Activated naive CD4-positive, alpha-beta T cell (primary cell): Measurements from ENCODE around the gene CNP.
"Not testable (repeated sequence)": the region's sequence is repeated elsewhere in the genome, so short reads cannot be mapped to it uniquely, and the experiment has no call there.

ENCODE experiments used
- DNase-seq, 4 experiments: peaks; one replicate each; lab custom pipeline; 2025; lab: John Stamatoyannopoulos, UW

Gene CNP

DNA sequence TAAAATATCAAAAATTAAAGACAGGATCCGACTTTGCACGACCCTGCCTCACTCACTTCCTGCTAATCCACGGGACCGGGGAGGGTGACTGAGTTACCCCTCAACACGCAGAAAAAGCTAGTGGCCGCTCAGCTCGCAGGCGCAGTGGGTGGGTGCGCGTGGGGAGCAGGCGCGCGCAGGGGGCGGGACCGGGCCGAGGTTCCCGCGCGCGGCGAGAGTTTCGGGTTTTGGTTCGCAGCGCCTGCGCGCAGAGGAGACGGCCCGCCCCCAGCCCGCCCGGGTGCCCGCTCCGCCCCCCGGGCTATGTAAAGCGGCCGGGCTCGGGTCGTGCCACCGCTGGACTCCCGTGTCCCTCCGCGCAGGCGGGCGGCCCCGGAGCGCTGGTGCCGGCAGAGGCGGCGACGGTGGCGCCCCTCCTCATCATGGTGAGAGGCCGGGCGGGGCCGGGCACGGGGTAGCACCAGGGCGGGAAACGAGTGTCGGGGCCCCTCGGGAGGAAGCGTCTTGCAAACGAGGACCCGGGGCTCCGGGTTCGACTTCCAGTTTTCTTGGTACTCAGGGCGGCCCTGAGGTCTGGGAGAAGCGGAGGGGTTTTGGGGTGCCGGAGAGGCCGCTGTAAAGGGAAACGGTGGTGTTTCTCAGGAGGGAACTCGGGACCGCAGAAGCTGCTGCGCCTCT is at the start of gene CNP:
CNP (plus strand) TSS at position 333 of the 678 bp plus-strand sequence; CDS start at position 423, 90 bp downstream.
- peak; percentile 76 to 94 (median 82) for DNase-seq

DNA sequence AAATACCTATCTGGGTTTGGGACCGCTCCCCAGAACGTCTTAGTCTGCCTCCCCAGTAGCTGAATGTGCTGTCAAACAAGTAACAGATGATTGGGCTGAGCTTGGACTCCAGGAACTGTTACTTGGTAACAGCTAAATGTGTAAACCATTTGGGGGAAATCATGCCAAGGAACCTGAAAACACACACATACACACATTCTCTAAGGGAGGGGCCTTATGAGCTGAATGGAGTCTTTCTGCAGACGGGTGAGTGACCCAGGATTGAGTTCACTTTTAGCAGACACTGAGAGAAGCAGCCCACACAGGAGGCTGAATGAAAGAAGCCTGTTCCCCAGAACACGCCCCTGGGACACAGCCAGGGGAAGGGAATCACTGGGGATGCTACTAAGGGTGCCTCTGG is 49.4 kb upstream of the CNP start:
- no peak for DNase-seq

DNA sequence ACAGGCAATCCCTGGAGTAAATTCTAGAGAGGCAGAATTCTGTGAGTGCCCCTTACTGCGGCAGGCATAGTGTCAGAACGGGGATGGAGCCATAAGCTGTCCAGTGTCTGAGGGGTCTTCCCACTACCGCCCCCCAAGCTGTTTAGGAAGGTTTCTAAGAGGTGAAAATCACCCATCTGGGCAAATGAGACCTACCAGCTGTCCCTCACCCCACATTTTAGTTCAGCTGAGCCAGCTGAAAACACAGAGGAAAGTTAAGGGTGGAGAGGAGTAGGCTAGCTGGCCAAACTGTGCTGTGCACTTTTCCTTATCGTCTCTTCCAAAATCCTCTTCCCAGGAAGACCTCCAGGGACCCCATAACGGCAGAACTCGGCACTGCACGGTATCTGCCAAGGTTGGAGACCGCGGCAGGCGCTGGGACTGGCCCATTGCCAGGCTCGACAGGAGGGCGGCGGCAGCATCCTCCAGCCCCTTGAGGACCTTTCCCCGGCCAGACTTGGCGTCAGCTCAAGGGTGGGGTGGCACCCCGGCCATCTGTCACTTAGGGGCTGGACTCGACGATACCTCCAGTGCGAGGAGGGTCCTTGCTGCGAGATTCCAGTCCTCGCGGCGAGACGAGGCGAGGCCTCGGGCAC is 48.8 kb upstream of the CNP start:
- peak in 3 of 4 experiments; percentile 4 to 34 (median 28) for DNase-seq

DNA sequence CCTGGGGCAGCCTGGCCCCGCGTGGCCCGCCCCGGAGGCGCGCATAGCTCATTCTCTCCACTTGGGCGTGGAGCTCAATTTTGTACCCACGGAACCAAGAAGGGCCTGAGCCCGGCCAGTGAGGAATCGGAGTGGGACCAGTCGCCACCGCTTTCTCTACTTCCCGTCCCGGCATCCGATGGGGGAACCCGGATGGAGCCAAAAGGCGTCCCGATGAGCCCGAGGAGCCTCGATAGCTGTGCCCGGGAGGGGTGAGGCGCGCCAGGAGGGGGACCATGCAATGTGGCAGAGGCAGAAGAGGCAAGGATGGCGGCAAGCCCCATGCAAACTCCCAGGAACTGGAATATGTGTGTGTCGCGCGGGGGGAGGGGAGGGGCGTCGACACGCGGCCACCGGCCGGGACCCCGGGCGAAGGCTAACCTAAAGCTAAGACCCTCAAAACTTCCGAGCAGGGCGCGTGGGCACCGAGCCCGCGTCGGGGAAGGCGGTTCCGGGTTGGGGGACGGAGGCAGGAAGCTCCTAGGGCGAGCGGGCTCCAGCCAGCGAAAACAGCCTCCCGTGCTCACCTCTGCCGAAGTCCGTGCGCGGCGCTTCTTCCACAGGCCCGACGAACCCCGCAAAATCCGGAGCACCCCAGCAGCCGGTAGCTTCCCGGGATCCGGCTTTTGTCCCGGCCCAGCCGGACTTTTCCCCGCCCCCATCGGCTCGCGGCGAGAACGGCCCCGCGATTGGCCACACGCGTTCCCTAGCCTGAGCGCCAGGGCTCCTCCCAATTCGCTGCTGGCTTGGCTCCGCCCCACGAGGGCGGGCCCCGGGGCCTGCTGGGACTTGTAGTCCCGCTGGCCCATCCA is 48.1 kb upstream of the CNP start, which contains the start of gene ACLY:
ACLY (minus strand) TSS at position 638 of the 851 bp plus-strand sequence. CDS start 5,078 bp downstream, outside the sequence.
- peak; percentile 79 to 94 (median 88) for DNase-seq

DNA sequence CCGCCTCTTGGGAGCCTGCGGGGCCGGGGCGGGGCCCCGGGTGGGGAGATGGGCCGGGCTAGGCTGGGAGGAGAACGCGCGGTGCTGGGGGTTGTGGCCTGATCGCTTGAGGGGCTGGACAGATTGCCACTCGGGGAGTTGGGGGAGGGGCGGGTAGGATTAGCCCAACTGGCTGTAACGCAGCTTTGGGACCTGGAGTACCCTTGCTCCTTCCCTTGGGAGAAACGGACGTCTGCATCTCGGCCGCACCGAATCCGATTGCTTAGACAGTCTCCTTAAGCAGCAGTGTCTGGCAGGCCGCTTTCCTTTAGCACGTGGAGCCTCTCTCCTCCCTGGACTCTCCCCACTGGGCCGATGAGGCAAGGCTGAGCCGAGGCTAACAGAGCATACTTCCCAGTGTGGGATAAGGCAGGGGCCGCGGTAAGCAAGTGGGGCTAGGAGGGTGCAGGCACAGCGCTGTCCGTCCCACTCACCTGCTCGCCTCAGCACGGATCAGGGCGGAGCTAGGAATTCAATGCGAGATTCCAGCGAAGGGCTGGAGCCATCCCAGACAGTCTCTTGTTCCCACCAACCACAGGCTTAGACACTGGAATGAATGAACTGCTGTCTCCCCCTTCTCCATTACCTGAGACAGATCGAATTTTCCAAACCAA is 47.3 kb upstream of the CNP start:
- peak in 1 of 4 experiments; percentile 15 for DNase-seq

DNA sequence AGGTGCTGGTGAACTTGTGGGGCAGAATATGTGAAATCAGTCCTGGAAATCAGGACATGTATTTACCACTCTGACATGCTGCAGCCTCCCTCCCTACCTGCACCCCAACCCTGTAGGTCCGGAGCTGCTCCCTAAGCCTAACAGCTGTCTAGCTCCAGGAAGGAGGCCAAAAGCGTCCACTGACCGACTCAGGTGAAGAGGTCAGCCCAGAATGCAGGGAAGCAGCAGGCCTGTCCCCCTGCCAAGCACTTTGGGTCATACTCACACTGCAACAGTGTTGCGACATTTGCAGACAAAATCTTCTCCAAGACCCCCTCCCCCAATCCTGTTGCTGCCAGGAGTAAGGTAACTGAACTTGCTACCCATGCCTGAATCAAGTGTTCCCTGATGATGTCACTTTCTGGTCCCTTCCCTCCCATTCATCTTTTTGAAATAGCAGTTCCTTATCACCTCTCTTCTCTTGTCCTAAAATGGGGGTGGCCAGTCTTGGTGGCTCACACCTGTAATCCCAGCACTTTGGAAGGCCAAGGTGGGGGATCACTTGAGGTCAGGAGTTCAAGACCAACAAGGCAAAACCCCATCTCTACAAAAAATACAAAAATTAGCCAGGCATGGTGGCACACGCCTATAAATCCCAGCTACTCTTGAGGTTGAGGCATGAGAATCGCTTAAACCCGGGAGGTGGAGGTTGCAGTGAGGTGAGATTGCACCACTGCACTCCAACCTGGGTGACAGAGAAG is 46.6 kb upstream of the CNP start:
- no peak for DNase-seq

DNA sequence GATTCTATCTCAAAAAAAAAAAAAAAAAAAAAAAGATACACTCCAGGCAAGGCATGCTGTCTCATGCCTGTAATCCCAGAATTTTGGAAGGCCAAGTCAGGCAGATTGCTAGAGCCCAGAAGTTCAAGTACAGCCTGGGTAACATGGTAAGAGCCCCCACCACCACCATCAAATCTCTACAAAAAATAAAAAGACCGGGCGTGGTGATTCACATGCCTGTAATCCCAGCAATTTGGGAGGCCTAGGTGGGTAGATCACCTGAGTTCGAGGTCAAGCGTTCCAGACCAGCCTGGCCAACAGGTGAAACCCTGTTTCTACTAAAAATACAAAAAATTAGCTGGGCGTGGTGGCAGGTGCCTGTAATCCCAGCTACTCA is 46.0 kb upstream of the CNP start:
- no peak for DNase-seq

DNA sequence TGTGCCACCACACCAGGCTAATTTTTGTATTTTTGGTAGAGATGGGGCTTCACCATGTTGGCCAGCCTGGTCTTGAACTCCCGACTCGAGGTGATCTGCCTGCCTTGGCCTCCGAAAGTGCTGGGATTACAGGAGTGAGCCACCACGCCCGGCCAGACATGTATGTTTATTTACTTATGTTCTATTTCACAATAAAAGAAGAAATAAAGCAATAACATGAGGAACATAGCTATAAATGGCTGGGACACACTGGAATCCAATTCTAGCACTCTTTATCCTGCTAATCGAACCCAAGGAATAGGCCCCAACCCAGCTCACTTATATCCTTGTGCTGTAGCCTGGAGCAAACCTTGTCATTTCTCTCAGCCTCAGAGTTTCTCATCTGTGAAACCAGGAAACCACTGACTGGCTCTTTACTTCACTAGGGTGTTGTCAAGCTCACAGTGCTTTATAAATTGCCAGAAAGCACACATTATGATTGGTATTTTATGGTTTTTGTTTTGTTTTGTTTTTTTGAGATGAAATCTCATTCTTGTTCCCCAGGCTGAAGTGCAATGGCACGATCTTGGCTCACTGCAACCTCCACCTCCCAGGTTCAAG is 40.5 kb upstream of the CNP start:
- no peak for DNase-seq

DNA sequence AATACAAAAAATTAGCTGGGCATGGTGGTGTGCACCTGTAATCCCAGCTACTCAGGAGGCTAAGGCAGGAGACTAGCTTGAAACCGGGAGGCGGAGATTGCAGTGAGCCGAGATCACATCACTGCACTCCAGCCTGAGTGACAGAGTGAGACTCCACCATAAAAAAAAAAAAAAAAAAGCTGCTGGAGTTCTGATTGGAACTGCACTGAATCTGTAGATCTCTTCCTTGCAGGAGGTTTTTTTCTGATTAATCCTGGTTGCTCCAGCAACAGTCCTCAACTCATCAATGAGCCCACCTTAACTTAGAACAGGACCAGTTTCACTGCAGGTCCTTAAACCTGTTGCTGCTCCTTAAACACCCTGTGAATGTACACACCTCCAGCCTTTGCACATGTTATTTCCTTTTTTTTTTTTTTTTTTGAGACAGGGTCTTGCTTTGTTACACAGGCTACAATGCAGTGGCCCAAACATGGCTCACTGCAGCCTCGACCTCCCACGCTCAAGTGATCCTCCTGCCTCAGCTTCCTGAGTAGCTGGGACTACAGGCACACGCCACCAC is 37.8 kb upstream of the CNP start:
- DNase-seq = no peak

DNA sequence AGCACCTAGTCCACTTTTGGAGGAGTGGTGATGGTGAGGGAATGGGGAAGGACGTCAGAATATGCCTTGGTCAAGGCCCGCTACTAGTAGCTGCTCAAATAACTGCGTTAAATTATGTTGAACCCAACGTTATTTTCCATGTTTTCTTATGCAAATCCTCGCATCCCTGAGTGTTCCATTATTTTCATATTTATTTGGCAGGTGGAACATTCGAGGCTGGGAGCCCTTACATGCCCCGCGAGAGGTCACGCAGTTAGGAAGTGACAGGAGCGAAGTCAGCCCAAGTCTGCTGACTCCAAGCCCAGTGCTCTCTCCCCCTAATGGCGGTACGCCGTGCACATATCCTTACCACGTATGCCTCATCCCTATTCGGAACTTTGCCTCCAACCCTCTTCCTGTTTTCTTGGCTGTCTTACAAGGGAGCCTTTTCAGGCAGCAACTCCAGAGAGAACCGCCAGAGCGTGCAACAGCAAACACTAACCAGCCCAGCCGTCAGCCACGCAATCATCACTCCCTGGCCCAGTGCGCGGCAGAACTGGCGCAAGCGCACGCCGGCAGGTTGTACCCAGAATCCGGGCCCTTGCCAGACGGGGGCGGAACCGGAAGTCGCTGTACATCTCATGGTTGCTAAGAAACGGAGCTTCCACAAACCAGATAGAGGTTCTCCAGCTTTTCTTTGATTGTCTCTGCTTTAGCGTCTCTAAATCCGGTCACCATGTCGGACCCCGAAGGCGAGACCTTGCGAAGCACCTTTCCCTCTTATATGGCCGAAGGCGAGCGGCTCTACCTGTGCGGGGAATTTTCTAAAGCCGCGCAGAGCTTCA is 36.4 kb upstream of the CNP start, which contains the start of gene ODAD4:
ODAD4 (plus strand) TSS at position 609 of the 824 bp plus-strand sequence; CDS start at position 716, 107 bp downstream.
- peak; percentile 83 to 95 (median 90) for DNase-seq

DNA sequence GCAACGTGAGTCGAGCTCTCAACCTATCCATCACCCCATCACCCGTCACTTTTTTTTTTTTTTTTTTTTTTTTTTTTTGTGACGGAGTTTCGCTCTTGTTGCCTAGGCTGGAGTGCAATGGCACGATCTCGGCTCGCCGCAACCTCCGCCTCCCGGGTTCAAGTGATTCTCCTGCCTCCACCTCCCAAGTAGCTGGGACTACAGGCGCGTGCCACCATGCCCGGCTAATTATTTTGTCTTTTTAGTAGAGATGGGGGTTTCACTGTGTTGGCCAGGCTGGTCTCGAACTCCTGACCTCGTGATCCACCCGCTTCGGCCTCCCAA is 35.8 kb upstream of the CNP start:
- DNase-seq = not testable (repeated sequence)

DNA sequence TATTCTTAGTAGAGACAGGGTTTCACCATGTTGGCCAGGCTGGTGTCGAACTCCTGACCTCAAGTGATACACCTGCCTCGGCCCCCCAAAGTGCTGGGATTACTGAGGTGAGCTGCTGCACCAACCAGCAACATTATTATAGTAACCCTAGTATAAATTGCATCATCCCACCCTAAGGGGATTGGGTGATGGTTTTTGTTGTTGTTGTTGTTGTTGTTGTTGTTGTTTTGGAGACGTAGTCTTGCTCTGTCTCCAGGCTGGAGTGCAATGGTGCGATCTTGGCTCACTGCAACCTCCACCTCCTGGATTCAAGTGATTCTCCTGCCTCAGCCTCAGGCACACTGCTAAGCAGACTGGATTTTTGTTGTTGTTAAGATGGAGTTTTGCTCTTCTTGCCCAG is 34.9 kb upstream of the CNP start:
- DNase-seq = not testable (repeated sequence)

DNA sequence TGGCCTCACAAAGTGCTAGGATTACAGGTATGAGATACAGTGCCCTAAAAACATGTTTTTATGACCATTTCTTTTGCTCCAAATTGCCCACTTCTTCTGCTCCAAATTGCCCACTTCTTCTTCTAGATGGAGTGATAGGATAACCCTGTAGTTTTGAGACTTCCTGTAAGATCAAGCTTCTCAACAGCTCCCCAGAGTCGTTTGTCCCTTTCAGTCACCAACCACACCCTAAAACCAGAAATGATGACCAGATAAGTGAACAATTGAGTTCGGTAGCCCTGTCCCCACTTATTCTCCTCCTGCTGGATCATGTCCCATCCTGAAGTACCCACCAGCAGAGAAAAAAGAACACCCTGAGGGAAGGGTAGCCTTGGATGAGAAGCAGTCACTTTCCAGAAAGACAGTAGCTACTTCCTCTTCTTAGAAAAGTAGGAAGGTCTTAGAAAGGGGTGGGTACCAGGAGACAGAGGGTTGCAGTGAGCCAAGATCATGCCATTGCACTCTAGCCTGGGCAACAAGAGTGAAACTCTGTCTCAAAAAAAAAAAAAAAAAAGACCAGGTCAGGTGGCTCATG is 33.7 kb upstream of the CNP start:
- DNase-seq = no peak

DNA sequence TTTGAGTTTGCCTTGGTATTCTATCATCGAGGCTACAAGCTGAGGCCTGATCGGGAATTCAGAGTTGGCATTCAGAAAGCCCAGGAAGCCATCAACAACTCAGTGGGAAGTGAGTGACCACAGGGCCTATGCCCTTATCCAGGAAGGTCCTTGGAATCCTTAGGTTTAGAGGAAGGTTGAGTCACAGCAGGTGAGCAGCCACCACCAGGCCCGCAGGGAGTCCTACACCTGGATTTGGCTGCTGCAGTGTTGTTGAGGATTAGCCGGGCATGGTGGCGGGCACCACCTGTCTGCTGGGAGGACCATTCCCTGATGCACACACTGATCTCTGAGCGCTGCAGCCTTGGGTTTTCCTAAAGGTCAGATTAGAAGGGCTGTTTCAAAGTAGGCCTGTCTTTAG is 31.0 kb upstream of the CNP start:
- no peak for DNase-seq

DNA sequence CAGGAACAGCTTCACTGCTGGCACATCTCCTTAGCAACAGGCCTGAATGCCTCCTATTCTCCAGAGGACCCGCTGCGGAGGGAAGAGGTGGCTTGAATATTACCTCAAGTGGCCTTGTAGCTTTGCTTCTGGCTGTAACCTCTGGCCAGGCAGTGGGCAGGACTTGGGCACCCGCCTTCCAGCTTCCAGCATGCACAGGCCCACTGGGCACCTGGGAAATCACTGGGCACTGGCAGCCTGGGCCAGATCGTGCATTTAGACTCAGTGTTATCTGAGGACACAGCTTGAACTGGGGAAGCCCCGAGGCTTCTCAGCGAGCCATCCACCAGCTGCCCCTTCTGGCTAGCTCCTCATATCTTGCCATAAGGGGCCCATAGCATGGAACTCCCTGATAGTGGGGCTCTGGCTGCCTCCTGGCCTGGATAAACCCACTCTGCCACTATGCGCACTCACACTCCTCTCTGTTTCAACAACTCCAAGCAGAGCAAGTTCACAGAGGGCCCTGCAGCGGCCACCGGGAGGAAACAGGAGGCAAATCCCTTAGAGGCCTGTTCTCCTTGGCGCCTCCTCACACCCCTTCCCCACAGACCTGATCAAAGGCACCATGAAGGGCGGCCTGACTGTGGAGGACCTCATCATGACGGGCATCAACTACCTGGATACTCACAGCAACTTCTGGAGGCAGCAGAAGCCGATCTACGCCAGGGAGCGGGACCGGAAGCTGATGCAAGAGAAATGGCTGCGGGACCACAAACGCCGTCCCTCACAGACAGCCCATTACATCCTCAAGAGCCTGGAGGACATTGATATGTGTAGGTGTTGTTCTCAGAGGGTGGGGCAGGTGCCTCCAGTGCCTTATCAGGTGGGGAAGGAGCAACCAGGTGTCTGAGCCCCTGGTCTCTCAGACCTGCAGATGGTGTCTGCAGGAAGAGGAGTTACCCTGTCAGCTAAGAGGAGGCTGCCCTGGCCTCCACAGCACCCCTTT is 28.3 kb upstream of the CNP start:
- no peak for DNase-seq

DNA sequence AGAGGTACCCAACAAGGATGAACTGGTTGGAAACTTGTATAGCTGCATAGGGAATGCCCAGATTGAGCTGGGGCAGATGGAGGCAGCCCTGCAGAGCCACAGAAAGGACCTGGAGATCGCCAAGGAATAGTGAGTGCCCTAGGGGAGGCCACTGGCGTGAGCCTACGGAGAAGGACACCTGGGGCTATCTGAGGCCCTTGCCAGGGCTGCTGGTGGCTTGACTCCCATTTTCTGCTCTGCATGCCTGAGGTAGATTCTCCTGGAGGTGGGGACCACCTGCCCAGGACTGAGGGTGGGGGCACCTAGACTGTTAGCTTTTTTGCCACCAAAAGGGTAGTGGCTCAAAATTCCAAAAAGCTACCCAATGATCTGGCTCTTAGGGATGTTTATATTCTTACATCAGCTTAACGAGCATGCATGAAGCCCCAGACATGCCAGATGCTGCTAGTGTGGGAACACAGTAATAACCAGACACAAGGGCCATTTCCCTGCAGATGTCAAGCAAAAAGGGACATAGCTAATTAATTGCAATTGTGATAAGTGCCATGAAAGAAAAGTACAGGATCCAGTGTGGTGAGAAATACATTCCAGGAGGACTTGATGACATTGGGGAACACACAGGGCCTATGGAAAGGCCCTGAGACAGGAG is 27.4 kb upstream of the CNP start:
- DNase-seq = no peak

DNA sequence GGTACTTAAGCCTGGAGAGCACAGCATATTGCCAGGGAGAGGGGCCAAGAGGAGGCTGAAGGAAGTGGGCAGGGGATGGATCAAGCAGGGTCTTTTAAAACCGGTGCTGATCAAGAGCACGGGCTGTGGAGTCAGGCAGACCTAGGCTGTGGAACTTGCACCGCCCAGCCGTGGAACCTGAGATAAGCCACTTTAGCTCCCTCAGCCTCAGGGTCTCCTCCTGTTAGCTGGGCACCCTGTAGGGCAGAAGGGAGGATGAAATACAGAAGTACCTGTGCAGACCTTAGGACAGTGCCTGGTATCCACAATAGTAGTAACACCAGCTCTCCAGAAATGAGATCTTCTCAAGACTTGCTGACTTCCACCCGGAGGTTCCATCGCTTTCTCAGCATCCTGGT is 26.9 kb upstream of the CNP start:
- DNase-seq = no peak

DNA sequence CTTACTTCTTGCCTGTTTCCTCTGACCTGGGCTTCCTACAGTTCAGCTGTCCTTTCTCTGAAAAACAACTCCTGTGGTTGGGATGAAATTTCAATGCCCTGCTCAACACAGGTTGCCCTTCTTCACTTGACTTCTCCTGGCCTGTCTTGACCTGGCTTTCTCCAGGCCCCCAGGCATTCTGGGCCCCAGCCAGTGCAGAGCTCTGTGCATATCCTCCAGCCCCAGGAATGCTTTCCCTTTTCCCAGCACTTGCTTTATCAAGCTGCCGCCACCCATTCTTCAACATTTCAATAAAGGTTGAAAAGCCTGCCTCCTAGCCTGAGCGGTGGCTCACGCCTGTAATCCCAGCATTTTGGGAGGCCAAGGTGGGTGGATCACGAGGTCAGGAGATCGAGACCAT is 25.4 kb upstream of the CNP start:
- no peak for DNase-seq
